Fibroblast of the aortic adventitia (primary cell): ENCODE results near the gene CALCB. TPM values are rescaled to one million over a fixed set of nuclear protein-coding genes. Genes with fewer than 3 reads are reported as not detected.

Source experiments
- DNase-seq: peaks from one replicate; pipeline ENCODE4 v3.0.0-alpha.2; 2010; ENCODE audit warnings: low read depth
- H3K4me3 ChIP-seq: 2 replicates; pipeline ENCODE4 v1.5.1; 2011; ENCODE audit warnings: low read depth, mild to moderate bottlenecking, control low read depth, low read length, moderate library complexity
- CTCF ChIP-seq: IDR thresholded peaks from 2 replicates; pipeline ENCODE4 v1.5.1; 2011; ENCODE audit warnings: mild to moderate bottlenecking, low read length, control low read depth, inconsistent platforms; ENCODE audit not compliant: insufficient read depth
- total RNA-seq: library from RNA; depleted of rRNA; stranded (reverse); fragments of >200 nt; gene quantifications from 2 replicates; pipeline ENCODE4 v1.2.3, GENCODE V29; 2012; ENCODE audit warnings: low replicate concordance

The CALCB gene
- total RNA-seq, 1 donor = not detected

- no peak for TF ChIP-seq CTCF
- DNase-seq = no peak
Measured at GRCh38 chr11:15117751-15118150, 44.4 kb downstream of the CALCB start.

GRCh38 chr11:15118431-15118830 lies 45.0 kb downstream of the CALCB start:
- DNase-seq = no peak
- no peak for TF ChIP-seq CTCF
- H3K4me3 ChIP-seq = no peak overlapping the region

More at GRCh38 chr11:15117751-15118150, 44.4 kb downstream of the CALCB start:
- no peak overlapping the region for H3K4me3 ChIP-seq

- H3K4me3 ChIP-seq = no peak overlapping the region
- DNase-seq = no peak
- TF ChIP-seq CTCF = no peak
Measured at GRCh38 chr11:15119352-15119751, 46.0 kb downstream of the CALCB start.

GRCh38 chr11:15119826-15120225 lies 46.4 kb downstream of the CALCB start:
- TF ChIP-seq CTCF = no peak
- DNase-seq = peak; percentile 22
- no peak overlapping the region for H3K4me3 ChIP-seq

- no peak for TF ChIP-seq CTCF
- H3K4me3 ChIP-seq = no peak overlapping the region
Measured at GRCh38 chr11:15123849-15124248, 50.5 kb downstream of the CALCB start.

GRCh38 chr11:15124528-15124927 lies 51.1 kb downstream of the CALCB start:
- no peak overlapping the region for H3K4me3 ChIP-seq
- no peak for TF ChIP-seq CTCF
- no peak for DNase-seq

More at GRCh38 chr11:15123849-15124248, 50.5 kb downstream of the CALCB start:
- peak; percentile 73 for DNase-seq

- no peak overlapping the region for H3K4me3 ChIP-seq
Measured at GRCh38 chr11:15127341-15127740, 53.9 kb downstream of the CALCB start.

More at GRCh38 chr11:15127341-15127740, 53.9 kb downstream of the CALCB start:
- DNase-seq = peak; percentile 75
- no peak for TF ChIP-seq CTCF

Other genes starting within 250 kb of the CALCB start
- 10.2 and 14.3 TPM in 2 replicates for gene CYP2R1, start 181.4 kb upstream of the CALCB start, total RNA-seq
- not detected in 2 replicates for gene CALCA, start 101.2 kb upstream of the CALCB start, total RNA-seq
- 0.81 TPM in 1 of 2 replicates, not detected in the other for gene INSC, start 41.3 kb downstream of the CALCB start, total RNA-seq